GM19240 (cell line): ENCODE data around the gene PTPRB.

Experiments
- DNase-seq: peaks from one replicate; pipeline ENCODE4 v3.0.0; 2011; ENCODE audit warnings: low spot score; ENCODE audit not compliant: insufficient read length

PTPRB gene

DNA sequence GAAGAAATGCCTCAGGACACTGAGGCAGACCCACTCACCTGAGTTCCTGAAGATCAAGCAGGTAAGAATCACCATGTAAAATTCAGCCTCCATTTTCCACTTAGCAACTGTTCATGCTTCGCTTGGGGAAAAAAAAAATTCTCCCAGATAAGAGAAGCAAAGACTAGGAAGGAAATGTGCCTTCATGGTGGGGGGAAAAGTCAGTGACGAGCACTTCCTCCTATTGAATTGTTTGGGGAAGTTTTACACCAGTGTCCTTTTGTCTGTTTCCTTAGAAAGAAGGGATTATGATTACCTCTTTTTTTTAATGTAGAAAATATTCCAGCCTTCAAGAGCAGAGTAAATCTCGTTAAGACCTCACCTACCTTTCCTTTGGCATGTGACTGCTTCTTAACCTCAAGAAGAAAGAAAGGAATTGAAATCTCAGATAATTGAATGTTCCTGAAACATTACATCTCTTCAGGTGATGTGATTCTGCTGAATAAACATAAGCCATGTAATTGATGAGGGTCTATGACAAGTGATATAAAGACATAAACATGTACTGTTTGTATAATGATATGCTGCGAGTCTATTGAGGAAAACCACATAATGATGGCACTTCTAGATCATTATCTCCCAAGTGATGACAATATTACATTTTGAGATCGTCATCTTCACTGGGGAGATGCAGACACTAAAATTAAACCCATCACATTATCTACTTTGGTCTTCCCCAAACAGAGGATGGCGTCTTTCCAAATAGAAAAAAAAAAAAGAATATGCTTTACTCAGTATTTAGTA is at the start of gene PTPRB:
PTPRB (minus strand) TSS at position 127 of the 783 bp plus-strand sequence; CDS start at position 93, 34 bp downstream.
- DNase-seq = no peak

DNA sequence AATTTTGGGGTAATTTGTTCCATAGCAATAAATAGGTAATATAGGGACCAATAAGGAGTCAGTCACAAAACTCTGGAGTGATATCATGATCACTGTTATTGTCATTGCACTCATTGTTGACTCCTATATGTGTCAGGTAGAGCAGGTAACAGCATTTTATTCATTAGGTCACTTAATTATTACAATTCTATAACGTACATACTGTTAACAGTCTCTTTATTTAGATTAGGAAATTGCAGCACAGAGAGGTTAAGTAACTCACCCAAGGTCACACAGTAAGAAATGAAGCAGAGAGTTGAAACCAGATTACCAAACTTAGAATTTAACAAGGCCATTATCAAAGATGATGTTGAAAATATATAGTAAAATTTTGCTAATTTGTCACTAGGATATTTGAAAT is 49.7 kb upstream of the PTPRB start:
- DNase-seq = no peak

DNA sequence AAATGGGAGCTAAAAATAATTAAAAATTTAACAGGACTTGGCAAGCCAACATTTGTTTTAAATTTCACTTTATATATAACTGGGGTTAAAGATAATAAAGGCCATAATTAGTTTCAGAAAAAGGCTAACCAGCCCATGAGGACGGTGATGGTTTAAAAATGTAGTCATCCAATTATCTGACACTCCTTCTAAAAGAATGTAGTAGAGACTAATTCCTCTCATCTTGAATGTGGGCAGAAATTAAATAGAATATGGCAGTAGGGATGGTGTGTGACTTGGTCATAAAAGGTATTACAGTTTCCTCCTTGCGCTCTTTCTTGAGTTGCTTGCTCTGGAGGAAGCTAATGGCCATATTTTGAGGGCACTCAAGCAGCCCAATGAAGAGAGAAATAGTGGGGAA is 49.1 kb upstream of the PTPRB start:
- DNase-seq = no peak

DNA sequence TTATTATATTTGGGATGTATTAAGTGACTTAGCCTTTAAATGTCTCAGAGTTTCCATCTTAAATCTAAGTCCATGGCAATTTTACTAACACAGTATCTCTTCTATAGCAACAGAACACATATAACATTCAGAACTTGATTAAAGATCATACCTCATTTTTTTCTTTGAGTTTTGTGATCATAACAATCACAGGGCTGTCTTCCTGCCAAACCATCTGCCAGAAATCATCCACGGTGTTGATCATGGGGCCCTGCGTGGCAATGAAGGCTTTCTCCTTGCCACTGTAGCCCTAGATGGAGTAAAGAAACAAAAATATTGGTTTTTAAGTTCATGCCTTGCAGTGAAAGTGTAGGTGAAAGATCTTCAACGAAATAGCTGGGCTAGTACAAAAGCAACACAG is 46.7 kb upstream of the PTPRB start:
- DNase-seq = no peak

DNA sequence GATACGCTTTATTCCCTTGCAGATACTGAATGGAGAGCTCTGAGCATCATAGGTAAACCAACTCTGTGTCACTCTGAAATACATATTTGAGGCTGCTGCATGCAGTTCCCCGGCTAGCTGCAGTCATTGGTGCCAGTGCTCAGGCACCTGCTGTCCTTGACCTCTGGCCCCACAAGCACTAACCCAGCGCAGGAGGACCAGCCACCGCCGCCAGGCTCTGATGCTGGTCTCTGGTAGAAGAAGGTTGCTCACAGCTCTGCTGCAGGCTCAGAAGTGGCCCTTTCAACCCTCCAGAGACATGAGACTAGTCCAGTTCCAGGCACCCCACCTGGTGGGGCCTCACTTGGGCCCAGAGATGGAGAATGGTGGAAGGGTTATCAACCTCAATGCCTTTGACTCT is 34.5 kb upstream of the PTPRB start:
- DNase-seq = no peak

DNA sequence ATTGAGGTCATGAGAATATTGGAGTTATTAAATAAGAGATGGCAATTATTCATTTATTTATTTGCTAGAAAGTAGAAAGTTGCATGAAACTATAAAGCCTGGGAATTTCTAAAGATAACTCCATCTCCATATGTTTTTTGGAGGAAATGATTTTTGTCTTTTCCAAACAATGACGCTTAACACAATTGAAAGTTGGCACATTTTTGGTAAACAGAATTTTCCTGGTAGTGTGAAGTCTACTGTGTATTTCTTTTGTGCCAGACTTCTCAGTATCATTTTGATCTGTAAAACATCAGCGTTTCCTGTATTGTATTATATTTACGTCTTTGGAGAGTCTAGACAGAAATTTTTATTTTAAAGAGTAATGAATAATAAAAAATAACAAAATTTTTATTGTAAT is 33.7 kb upstream of the PTPRB start:
- no peak for DNase-seq

DNA sequence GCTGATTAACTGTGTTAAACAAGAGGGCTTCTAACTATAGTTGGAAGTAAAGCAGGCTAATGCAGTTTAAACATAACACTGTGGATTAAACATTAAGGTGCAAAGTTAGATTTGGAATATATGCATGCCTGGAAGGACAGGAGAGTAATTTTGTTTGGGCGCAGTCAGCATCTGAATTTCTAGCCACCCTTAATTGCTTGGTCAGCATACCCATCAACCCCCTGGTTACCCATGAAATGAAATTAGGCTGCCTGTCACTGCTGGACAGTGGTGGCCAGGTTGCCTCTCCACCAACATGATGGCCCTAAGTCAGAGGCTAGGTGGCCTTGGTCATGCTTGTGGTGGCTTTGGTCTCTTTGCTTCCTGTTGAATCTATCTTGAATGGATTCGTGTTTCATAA is 30.0 kb upstream of the PTPRB start:
- no peak for DNase-seq

DNA sequence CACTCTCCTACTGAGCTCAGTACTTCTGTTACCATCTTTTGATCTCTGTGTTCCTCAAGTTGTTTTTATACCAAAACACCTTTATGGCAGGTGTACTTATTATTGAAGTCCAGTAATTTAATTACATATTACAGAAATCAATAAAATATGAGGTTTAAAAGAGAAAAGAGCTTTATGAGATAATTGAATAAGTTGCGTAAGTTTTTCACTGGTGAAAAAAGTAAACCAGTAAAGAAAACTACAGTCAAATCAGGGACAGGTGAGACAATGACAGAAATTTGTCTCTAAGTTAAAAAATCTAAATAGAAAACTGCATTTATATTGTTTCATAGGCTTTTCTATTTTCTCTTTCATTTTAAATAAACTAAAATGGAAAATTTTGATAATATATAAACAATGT is 29.1 kb upstream of the PTPRB start:
- DNase-seq = no peak

DNA sequence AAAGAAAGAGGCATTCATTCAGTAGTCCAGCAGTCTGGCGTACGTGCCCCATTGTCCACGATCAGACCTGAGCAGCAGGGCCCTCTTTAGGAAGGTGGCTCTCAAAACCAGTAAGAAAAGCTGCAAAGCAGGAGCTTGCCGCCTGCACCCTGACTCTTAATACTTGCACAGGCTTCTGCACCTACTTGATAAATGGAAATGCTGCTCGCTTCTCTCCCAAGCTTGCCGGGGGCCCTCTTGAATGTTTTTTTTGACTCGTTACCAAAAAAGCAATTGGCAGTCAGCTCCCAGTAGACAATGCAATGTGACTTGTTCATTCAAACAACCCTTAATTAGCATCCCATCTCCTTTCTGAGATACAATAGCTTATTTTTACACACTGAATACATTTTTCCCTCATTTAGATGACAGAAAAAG is 27.2 kb upstream of the PTPRB start:
- no peak for DNase-seq

DNA sequence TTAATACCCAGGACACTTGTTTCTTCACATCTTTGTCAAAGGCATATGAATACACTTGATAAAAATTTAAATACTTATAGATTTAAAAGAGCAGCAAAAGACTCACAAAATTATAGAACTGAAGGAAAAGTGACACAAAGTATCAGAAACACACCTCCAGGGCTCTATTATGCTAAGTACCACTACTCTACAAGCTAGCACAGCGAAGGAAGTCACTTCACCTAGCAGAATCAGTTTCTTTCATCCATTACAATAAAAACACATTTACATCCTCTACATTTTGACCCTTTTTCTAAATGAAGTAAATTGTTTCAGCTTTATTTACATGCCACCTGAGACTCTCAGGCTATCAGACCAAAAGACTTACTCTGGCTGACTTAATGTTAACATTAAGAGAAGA is 26.6 kb upstream of the PTPRB start:
- no peak for DNase-seq

DNA sequence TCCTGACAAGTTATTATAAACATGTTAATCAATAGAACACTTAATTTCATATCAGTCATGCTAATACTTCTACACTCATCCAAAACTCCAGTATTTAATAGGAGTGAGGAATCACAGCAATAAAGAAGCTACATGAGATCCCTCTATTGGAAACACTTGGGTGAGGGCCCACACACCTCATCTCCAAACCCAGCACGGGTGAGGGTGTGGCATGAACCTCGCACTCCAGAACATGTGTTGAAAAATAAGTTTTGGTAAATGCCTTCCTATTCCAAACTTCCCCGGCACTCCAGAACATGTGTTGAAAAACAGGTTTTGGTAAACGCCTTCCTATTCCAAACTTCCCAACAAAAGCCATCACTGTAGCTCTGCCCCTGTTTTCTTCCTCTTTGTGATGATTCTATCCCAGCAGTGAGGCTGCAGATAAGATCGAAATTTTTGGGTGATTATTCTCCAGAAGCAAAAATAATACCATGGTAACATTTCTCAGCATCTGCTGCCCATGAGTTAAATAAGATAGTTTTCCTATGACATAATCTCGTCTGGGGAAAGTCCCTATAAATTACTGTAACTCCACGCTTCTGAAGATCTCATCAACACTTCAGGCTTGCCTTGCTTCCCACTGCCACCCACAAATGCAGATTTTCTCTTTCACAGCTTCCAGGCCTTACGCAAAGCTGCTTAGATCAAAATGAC is 24.4 kb upstream of the PTPRB start:
- DNase-seq = no peak

DNA sequence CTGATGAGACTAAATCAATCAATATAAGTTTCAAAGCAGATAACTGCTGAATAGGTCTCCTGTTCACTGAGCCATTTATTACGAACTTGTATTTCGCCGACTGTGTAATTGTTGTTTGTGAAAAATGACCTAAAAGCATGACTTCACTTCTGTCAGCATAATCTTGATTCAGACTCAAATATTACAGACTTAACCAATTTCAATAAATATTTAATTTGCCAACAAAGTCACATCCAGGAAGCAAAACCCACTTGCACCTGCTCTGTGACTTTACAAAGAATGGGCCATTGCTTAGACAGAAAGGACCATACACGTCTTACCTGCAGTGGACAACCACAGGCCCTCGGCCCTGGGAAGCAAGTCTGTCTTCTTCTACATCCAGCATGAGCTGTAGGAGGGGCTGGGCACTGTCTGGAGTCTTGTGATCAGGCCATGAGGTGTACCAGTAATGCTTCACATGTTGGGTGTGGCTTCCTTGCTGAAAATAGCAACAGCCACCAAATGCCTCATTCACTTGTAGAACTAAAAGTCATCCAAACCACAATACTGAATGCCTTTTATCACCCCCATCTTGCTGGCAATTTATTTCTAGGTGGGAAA is 23.5 kb upstream of the PTPRB start:
- DNase-seq = no peak

DNA sequence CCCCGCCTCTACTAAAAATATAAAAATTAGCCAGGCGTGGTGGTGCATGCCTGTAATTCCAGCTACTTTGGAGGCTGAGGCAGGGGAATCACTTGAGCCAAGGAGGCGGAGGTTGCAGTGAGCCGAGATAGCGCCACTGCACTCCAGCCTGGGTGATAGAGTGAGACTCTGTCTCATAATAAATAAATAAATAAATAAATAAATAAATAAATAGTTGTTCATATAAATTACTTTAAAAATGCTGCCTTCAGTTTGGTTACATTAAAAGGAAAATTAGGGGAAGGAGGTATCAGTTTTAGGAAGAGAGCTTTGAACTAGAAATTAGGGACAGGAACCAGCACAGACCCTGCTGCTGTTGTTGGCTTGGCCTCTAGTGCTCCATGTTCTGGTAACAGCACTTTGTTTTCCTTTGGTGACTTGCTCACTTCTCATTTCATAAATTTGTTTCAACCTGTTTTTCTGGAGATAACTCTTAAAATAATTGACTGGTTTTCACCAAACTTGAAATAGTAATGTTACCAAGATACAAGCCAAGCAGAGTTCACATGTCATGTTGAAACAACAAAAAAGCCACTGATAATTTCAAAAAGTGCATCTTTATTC is 22.9 kb upstream of the PTPRB start:
- DNase-seq = no peak

DNA sequence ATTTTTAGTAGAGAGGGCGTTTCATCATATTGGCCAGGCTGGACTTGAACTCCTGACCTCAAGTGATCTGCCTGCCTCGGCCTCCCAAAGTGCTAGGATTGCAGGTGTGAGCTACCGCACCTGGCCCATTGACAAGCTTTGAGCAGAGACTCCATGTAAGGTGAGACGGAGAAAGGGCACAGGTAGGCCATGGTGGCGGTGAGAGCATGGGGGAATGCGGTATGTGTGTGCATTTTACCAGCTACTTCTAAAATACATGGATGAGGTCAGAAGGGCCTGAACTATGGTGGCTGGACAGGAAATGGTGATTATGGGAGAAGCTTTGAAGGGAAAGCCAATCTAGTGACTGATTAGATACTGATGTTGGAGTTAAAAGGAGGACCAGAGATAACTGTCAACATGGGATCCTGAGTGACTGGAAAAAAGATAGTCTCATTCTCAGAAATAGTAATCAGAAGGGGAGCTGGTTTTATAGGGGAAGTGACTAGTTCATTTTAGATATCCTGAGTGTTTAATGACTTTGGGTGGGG is 21.9 kb upstream of the PTPRB start:
- no peak for DNase-seq

DNA sequence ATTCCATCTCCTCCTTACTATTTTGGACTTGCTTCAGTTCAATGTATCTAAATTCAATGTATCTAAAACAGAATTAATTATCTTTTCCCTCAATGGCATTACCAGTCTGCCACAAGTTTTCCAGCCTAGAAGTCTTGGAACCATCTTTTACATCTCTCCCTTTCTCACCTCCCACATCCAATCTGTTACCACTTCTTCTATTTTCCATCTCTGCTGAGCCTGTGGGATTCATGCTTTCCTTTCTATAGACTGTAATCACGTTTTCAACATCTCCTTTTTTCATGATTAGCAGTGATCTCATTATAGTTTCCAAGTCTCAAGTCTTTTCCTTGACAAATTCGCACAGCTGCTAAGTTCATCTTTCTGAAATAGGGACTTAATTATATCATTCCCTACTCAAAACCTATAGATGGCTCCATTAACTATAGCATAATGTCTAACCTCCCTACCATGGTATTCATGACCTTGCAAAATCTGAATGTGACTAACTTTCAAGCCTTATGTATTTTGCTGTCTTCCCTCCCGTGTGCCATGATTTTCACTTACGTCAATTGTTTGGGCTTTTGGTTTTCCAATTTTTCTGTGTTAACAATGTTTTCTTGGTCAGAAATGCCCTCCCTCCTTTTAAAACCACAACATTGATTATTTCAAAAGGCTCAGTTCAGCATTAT is 20.5 kb upstream of the PTPRB start:
- DNase-seq = no peak

DNA sequence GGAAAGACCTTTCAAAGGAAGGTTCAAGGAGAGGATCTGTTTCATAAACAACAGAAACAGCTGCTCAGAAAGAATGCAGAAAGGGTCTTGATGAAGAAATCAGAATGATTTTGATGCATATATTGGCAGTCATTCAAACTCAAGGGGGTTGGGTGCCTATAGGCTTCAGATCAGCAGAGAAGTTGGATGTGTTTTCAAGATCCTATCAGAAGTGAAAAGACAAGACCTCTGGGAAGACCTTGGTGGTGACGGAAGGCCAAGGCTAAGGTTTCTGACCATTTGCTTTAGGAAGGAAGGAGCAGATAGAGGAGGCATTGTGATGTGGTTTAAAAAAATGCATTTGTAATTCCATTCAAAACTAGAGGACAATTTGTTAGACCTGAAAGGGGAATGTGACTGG is 15.2 kb upstream of the PTPRB start:
- no peak for DNase-seq

DNA sequence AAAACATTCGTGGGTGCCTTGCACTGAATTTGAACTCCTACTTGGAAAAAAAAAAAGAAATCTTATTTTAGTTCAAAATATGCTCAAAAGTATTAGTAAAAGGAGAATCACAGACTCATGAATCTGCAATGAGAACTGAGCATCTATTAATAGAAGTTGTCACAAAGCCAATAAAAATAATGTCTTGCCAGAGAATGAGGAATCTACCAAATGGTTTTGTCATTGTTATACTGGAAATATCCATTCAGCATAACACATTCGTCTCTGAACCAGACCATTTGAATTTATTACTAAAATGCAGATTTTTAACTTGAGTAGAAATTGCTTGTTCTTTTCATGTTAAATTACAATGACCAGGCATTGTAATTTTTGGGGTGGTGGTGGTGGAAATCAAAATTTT is 11.6 kb upstream of the PTPRB start:
- DNase-seq = no peak

DNA sequence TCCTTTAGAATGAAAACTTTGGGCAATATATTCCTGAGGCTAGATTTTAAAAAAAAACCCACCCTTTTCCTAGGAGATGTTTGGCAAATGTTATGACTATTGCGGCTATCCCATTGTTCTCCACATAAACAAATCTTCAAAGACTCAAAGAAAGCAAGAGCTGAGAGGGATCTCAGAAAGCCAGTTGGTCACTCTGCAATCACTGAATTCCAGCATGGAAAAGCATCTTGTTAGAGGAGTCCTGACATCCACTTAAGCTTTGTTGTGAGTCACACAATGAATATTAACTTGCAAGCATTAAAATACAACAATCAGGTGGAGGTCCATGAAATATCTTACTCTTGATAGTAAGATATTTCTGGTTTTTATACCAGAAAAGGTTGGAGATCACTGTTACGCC is 11.0 kb upstream of the PTPRB start:
- no peak for DNase-seq

DNA sequence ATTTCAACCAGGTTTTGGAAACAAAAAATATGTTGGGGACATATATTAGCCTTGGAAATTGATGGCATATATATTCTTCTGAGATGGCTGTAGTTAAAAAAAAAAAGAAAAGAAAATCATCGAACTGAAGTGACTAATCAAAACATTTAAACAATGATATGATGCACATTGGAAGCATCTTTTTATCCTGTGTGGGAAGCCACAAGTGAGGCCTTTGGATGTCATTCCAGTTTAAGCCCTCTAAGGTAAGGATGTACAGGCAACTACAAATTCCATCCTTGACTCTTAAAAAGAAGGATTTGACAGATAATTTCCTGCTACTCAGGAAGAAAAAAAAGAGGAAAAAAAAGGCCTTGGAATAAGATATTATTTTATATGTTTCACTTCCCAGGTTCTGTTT is 9.6 kb upstream of the PTPRB start:
- DNase-seq = no peak

DNA sequence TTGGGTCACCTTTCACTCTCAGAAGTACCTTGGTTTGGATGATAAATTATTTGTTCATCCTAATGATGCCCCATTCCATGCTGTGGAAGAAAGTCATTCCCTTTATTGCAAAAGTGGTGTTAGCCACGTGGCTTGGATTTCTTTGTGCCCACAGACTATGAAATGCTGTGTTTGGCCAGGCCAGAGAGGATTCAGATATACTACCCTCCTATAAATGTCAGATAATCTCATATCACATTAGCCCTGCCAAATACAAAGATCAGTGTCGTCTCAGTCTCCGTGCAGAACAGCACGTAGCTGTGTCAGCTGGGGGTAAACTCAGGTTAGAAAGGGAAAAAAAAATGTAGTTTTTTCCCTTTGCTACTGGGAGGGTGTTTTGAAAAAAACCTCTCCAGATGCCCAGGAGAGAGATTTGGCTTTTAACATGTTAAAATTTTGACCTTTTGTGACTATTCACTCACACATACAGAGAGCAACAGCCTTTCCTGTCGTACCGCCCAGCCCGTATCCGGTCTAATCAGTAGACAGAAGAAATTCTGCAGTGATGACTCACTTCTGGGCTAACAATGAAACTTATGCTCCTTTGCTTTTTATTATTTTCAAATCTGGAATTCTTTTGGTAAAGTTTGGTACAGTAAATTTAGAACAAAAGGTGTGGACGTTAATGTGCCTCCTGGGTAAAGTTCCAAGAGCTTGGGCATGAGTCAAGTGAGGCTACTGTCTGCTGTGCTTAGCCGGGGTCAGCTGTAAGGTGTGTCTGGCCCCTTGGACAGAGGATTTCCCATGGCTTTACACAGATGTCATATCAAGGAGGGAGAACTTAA is 8.5 kb upstream of the PTPRB start:
- no peak for DNase-seq

DNA sequence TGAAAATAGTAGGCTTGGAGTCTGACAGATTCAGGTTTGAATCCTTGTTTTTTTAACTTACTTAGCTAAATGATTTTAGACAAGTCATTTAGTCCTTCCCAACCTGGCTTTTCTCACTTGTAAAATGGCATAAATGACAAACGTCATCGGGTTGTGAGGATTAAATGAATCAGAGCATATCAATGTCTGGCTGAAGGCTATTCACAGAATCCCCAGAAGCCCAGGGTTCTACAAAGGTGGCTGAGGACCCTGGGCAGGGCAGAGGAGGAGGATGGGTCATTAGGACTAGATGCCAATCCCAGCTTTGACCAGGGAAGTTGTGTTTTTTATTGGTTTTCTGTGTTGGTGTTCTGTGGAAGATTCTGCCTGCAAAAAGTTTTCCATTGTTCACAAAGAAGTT is 7.6 kb upstream of the PTPRB start:
- no peak for DNase-seq
